ENCODE results near the gene MSANTD2. TPM values are rescaled to one million over a fixed set of nuclear protein-coding genes. Genes with fewer than 3 reads are reported as not detected.

MSANTD2 gene
- total and polyA plus RNA-seq, 9 of the 15 experiments (the other 6 are each of a cell fraction or from before 2014, with no cell fraction given), result 1.3 to 9.9 (median 5.3) TPM

GRCh38 chr11:124766156-124766555, 34.0 kb downstream of the MSANTD2 start:
- FAIRE-seq, result no peak
- Histone ChIP-seq H4K20me1 (replicated peaks; ENCODE audit: control insufficient read depth, insufficient read depth, low read length) (no peaks in the 10 kb centered on the region), H3K4me1 (replicated peaks in 1 of 2; ENCODE audit: control insufficient read depth in 2 of 2, insufficient read depth in 2 of 2, low read length in 2 of 2) (peaks cover 6 to 15% of the 10 kb centered on the region in 2 experiments; a peak in 4 of 5 replicates), H2AFZ (ENCODE audit: low read depth, low read length) (no peak overlapping the region), H3K9ac (ENCODE audit: insufficient read depth in 1 of 2, low read depth in 2 of 2, low read length in 2 of 2) (no peak overlapping the region), H3K4me2 (ENCODE audit: insufficient read depth, low read length) (no peak overlapping the region), H3K9me3 (replicated peaks; ENCODE audit: control insufficient read depth, insufficient read depth, low read depth, low read length) (no peaks in the 10 kb centered on the region), H3K9me1 (ENCODE audit: control insufficient read depth, insufficient read depth, low read length) (no peaks in the 10 kb centered on the region), H3K4me3 (no peak overlapping the region), H3K27ac (ENCODE audit: extremely low read depth, low read depth, low read length) (no peak overlapping the region), H3K79me2 (ENCODE audit: control insufficient read depth, insufficient read depth, low read length) (no peaks in the 10 kb centered on the region), H3K36me3 (ENCODE audit: control insufficient read depth, insufficient read depth, low read length) (peaks cover 3% of the 10 kb centered on the region; the same call in 1 of the 3 replicates), H3K27me3 (ENCODE audit: control insufficient read depth in 2 of 2, insufficient read depth in 2 of 2, low read length in 2 of 2) (peaks cover 0 to 3% of the 10 kb centered on the region in 2 experiments; a peak in 1 of 5 replicates)
- no TSS peak for BruUV-seq (replicated peaks)
- no peak for DNase-seq (ENCODE audit: extremely low read depth in 1 of 4, low spot score in 3 of 4)
- intact Hi-C loops (cut with micrococcal nuclease) (loop anchor here (10.0 kb wide), 1 partner anchor 351 kb away; no protein-coding TSS in a partner anchor), in situ Hi-C loops (cut with MboI) (loop anchor here (10.0 kb wide), 2 partner anchors 91 to 351 kb away; partner anchors contain the start of genes SIAE and SPA17)
- POLR2A ChIA-PET, result interaction anchor here (0.9 kb wide), 1 partner anchor 28 kb away, joined by 3 read pairs; no protein-coding TSS in a partner anchor
- ATAC-seq, result no peak
- CTCF ChIA-PET (ENCODE audit: low intra/inter-chr PET ratio), result no interaction called here
- 86% methylated on average over 2 of the region's 2 CpGs for WGBS (ENCODE audit: insufficient coverage, low coverage, missing lambda C conversion rate)
- no peak for TF ChIP-seq NCOR1 (IDR thresholded peaks at IDR 0.05)
- no peak for TF ChIP-seq IFI16 (CRISPR knock-in tag; IDR thresholded peaks at IDR 0.05)
- TF ChIP-seq, protein P1, sequence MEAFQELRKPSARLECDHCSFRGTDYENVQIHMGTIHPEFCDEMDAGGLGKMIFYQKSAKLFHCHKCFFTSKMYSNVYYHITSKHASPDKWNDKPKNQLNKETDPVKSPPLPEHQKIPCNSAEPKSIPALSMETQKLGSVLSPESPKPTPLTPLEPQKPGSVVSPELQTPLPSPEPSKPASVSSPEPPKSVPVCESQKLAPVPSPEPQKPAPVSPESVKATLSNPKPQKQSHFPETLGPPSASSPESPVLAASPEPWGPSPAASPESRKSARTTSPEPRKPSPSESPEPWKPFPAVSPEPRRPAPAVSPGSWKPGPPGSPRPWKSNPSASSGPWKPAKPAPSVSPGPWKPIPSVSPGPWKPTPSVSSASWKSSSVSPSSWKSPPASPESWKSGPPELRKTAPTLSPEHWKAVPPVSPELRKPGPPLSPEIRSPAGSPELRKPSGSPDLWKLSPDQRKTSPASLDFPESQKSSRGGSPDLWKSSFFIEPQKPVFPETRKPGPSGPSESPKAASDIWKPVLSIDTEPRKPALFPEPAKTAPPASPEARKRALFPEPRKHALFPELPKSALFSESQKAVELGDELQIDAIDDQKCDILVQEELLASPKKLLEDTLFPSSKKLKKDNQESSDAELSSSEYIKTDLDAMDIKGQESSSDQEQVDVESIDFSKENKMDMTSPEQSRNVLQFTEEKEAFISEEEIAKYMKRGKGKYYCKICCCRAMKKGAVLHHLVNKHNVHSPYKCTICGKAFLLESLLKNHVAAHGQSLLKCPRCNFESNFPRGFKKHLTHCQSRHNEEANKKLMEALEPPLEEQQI (IDR thresholded peaks at IDR 0.05), result no peak
- no peak for TF ChIP-seq SIRT6 (IDR thresholded peaks at IDR 0.05; ENCODE audit: low read depth, low read length)
- TF ChIP-seq NUFIP1 (IDR thresholded peaks at IDR 0.05; ENCODE audit: partially characterized antibody), result no peak
- TF ChIP-seq ZNF75A (CRISPR knock-in tag; IDR thresholded peaks at IDR 0.05), result no peak
- no peak for TF ChIP-seq RAD51 (IDR thresholded peaks at IDR 0.05; ENCODE audit: borderline replicate concordance, low read depth)
- no peak for TF ChIP-seq ZNF584 (CRISPR knock-in tag; IDR thresholded peaks at IDR 0.05; ENCODE audit: low read depth)
- no peak for TF ChIP-seq ZNF583 (CRISPR knock-in tag; IDR thresholded peaks at IDR 0.05)
- TF ChIP-seq, protein P2, sequence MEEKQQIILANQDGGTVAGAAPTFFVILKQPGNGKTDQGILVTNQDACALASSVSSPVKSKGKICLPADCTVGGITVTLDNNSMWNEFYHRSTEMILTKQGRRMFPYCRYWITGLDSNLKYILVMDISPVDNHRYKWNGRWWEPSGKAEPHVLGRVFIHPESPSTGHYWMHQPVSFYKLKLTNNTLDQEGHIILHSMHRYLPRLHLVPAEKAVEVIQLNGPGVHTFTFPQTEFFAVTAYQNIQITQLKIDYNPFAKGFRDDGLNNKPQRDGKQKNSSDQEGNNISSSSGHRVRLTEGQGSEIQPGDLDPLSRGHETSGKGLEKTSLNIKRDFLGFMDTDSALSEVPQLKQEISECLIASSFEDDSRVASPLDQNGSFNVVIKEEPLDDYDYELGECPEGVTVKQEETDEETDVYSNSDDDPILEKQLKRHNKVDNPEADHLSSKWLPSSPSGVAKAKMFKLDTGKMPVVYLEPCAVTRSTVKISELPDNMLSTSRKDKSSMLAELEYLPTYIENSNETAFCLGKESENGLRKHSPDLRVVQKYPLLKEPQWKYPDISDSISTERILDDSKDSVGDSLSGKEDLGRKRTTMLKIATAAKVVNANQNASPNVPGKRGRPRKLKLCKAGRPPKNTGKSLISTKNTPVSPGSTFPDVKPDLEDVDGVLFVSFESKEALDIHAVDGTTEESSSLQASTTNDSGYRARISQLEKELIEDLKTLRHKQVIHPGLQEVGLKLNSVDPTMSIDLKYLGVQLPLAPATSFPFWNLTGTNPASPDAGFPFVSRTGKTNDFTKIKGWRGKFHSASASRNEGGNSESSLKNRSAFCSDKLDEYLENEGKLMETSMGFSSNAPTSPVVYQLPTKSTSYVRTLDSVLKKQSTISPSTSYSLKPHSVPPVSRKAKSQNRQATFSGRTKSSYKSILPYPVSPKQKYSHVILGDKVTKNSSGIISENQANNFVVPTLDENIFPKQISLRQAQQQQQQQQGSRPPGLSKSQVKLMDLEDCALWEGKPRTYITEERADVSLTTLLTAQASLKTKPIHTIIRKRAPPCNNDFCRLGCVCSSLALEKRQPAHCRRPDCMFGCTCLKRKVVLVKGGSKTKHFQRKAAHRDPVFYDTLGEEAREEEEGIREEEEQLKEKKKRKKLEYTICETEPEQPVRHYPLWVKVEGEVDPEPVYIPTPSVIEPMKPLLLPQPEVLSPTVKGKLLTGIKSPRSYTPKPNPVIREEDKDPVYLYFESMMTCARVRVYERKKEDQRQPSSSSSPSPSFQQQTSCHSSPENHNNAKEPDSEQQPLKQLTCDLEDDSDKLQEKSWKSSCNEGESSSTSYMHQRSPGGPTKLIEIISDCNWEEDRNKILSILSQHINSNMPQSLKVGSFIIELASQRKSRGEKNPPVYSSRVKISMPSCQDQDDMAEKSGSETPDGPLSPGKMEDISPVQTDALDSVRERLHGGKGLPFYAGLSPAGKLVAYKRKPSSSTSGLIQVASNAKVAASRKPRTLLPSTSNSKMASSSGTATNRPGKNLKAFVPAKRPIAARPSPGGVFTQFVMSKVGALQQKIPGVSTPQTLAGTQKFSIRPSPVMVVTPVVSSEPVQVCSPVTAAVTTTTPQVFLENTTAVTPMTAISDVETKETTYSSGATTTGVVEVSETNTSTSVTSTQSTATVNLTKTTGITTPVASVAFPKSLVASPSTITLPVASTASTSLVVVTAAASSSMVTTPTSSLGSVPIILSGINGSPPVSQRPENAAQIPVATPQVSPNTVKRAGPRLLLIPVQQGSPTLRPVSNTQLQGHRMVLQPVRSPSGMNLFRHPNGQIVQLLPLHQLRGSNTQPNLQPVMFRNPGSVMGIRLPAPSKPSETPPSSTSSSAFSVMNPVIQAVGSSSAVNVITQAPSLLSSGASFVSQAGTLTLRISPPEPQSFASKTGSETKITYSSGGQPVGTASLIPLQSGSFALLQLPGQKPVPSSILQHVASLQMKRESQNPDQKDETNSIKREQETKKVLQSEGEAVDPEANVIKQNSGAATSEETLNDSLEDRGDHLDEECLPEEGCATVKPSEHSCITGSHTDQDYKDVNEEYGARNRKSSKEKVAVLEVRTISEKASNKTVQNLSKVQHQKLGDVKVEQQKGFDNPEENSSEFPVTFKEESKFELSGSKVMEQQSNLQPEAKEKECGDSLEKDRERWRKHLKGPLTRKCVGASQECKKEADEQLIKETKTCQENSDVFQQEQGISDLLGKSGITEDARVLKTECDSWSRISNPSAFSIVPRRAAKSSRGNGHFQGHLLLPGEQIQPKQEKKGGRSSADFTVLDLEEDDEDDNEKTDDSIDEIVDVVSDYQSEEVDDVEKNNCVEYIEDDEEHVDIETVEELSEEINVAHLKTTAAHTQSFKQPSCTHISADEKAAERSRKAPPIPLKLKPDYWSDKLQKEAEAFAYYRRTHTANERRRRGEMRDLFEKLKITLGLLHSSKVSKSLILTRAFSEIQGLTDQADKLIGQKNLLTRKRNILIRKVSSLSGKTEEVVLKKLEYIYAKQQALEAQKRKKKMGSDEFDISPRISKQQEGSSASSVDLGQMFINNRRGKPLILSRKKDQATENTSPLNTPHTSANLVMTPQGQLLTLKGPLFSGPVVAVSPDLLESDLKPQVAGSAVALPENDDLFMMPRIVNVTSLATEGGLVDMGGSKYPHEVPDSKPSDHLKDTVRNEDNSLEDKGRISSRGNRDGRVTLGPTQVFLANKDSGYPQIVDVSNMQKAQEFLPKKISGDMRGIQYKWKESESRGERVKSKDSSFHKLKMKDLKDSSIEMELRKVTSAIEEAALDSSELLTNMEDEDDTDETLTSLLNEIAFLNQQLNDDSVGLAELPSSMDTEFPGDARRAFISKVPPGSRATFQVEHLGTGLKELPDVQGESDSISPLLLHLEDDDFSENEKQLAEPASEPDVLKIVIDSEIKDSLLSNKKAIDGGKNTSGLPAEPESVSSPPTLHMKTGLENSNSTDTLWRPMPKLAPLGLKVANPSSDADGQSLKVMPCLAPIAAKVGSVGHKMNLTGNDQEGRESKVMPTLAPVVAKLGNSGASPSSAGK (IDR thresholded peaks at IDR 0.05), result no peak
